H9 (cell line): ENCODE measurements around the gene CDK15. TPM values are rescaled to one million over a fixed set of nuclear protein-coding genes. Genes with fewer than 3 reads are reported as not detected.

Source experiments
- DNase-seq: peaks from one replicate; pipeline ENCODE4 v3.0.0-alpha.2; 2017
- H2AFZ ChIP-seq: one replicate; pipeline ENCODE4 v1.6.1; 2013; ENCODE audit warnings: mild to moderate bottlenecking, low read length, control low read depth, moderate library complexity
- H2AK5ac ChIP-seq: 2 replicates; pipeline ENCODE4 v1.6.1; 2013; ENCODE audit warnings: low read length, control low read depth, mixed read lengths; ENCODE audit not compliant: insufficient read length
- H2BK120ac ChIP-seq: one replicate; pipeline ENCODE4 v1.6.1; 2013; ENCODE audit warnings: low read depth, mild to moderate bottlenecking, low read length, control low read depth, inconsistent platforms; ENCODE audit not compliant: poor library complexity, severe bottlenecking
- H2BK12ac ChIP-seq: 2 replicates; pipeline ENCODE4 v1.6.1; 2013; ENCODE audit warnings: low read length, control low read depth, mixed read lengths, low read depth; ENCODE audit not compliant: insufficient read length
- H2BK15ac ChIP-seq: 2 replicates; pipeline ENCODE4 v1.6.1; 2013; ENCODE audit warnings: low read depth, low read length, control low read depth
- H2BK20ac ChIP-seq: one replicate; pipeline ENCODE4 v1.6.1; 2013; ENCODE audit warnings: low read depth, mild to moderate bottlenecking, low read length, control low read depth, inconsistent platforms; ENCODE audit not compliant: poor library complexity, severe bottlenecking
- H2BK5ac ChIP-seq: 2 replicates; pipeline ENCODE4 v1.6.1; 2013; ENCODE audit warnings: low read length, control low read depth, mixed read lengths; ENCODE audit not compliant: insufficient read length
- H3K14ac ChIP-seq: 2 replicates; pipeline ENCODE4 v1.6.1; 2013; ENCODE audit warnings: low read length, control low read depth; ENCODE audit not compliant: insufficient read depth
- H3K18ac ChIP-seq: 2 replicates; pipeline ENCODE4 v1.6.1; 2013; ENCODE audit warnings: low read depth, mild to moderate bottlenecking, mixed read lengths, low read length, control low read depth; ENCODE audit not compliant: insufficient read length
- H3K23ac ChIP-seq: 2 replicates; pipeline ENCODE4 v1.6.1; 2013; ENCODE audit warnings: low read length, control low read depth, mixed read lengths, low read depth; ENCODE audit not compliant: insufficient read length
- H3K23me2 ChIP-seq: 2 replicates; pipeline ENCODE4 v1.6.1; 2013; ENCODE audit warnings: low read depth, mild to moderate bottlenecking, mixed read lengths, low read length, control low read depth; ENCODE audit not compliant: insufficient read length, poor library complexity, severe bottlenecking
- H3K27ac ChIP-seq: 2 replicates; pipeline ENCODE4 v1.5.1; 2013; ENCODE audit warnings: low read length, control low read depth, mixed read lengths, low read depth; ENCODE audit not compliant: insufficient read length
- H3K27me3 ChIP-seq: 2 replicates; pipeline ENCODE4 v1.6.1; 2013; ENCODE audit warnings: low read length, control low read depth, inconsistent platforms; ENCODE audit not compliant: insufficient read depth
- H3K4ac ChIP-seq: 2 replicates; pipeline ENCODE4 v1.6.1; 2013; ENCODE audit warnings: low read depth, mild to moderate bottlenecking, control low read depth, inconsistent platforms, low read length, moderate library complexity
- H3K4me1 ChIP-seq: 2 replicates; pipeline ENCODE4 v1.6.1; 2013; ENCODE audit warnings: low read length, control low read depth, inconsistent platforms; ENCODE audit not compliant: insufficient read depth
- H3K4me2 ChIP-seq: 2 replicates; pipeline ENCODE4 v1.6.1; 2013; ENCODE audit warnings: low read length, control low read depth, mixed read lengths; ENCODE audit not compliant: insufficient read length, insufficient read depth
- H3K56ac ChIP-seq: 2 replicates; pipeline ENCODE4 v1.6.1; 2013; ENCODE audit warnings: low read depth, mild to moderate bottlenecking, mixed read lengths, low read length, control low read depth; ENCODE audit not compliant: insufficient read length
- H3K79me1 ChIP-seq: 2 replicates; pipeline ENCODE4 v1.6.1; 2013; ENCODE audit warnings: low read depth, mild to moderate bottlenecking, moderate library complexity, low read length, control low read depth, inconsistent platforms; ENCODE audit not compliant: insufficient read depth, poor library complexity, severe bottlenecking
- H3K79me2 ChIP-seq: 2 replicates; pipeline ENCODE4 v1.6.1; 2013; ENCODE audit warnings: low read length, control low read depth, inconsistent platforms; ENCODE audit not compliant: insufficient read depth
- H3K9ac ChIP-seq: 2 replicates; pipeline ENCODE4 v1.6.1; 2013; ENCODE audit warnings: low read length, control low read depth, mixed read lengths; ENCODE audit not compliant: insufficient read length; ENCODE audit errors: extremely low read depth
- H3K9me3 ChIP-seq: one replicate; pipeline ENCODE4 v1.6.1; 2013; ENCODE audit warnings: low read depth, low read length, inconsistent platforms; ENCODE audit not compliant: control insufficient read depth
- H3T11ph ChIP-seq: one replicate; pipeline ENCODE4 v1.6.1; 2013; ENCODE audit warnings: mild to moderate bottlenecking, low read length, control low read depth, inconsistent platforms
- H4K20me1 ChIP-seq: one replicate; pipeline ENCODE4 v1.6.1; 2013; ENCODE audit not compliant: control insufficient read depth, insufficient read length, insufficient read depth
- H4K5ac ChIP-seq: 2 replicates; pipeline ENCODE4 v1.6.1; 2013; ENCODE audit warnings: low read depth, mild to moderate bottlenecking, mixed read lengths, low read length, control low read depth; ENCODE audit not compliant: insufficient read length
- H4K8ac ChIP-seq: replicated peaks from 2 replicates; pipeline ENCODE4 v1.6.1; 2013; ENCODE audit warnings: low read length, control low read depth, mixed read lengths, low read depth; ENCODE audit not compliant: insufficient read length
- H4K91ac ChIP-seq: 2 replicates; pipeline ENCODE4 v1.6.1; 2013; ENCODE audit warnings: low read depth, mild to moderate bottlenecking, moderate library complexity, mixed read lengths, low read length, control low read depth; ENCODE audit not compliant: insufficient read length
- H3K27ac Mint-ChIP-seq, 3 experiments: 2 replicates in 2 of 3; 3 replicates in 1 of 3; pipeline ENCODE4 v1.8.0; 2020 to 2021; ENCODE audit warnings: mixed read lengths in 3 of 3, mild to moderate bottlenecking in 1 of 3, moderate library complexity in 1 of 3
- H3K27me3 Mint-ChIP-seq: 2 replicates; pipeline ENCODE4 v1.8.0; 2021; ENCODE audit warnings: low read depth, mild to moderate bottlenecking, moderate library complexity, mixed read lengths
- H3K36me3 Mint-ChIP-seq, 3 experiments: 2 replicates in 2 of 3; 3 replicates in 1 of 3; pipeline ENCODE4 v1.8.0; 2020 to 2021; ENCODE audit warnings: low read depth in 3 of 3, mixed read lengths in 3 of 3; ENCODE audit not compliant: insufficient read depth in 1 of 3
- H3K4me1 Mint-ChIP-seq, 2 experiments: 2 replicates each; pipeline ENCODE4 v1.8.0; 2020; ENCODE audit warnings: mixed read lengths in 2 of 2
- H3K4me3 Mint-ChIP-seq, 2 experiments: 2 replicates in 1 of 2; 3 replicates in 1 of 2; pipeline ENCODE4 v1.8.0; 2020 to 2021; ENCODE audit warnings: mild to moderate bottlenecking in 2 of 2, mixed read lengths in 2 of 2, moderate library complexity in 1 of 2
- H3K9me3 Mint-ChIP-seq, 2 experiments: 2 replicates in 1 of 2; 3 replicates in 1 of 2; pipeline ENCODE4 v1.8.0; 2020; ENCODE audit warnings: mild to moderate bottlenecking in 2 of 2, mixed read lengths in 2 of 2, moderate library complexity in 1 of 2
- CTCF ChIP-seq: fragments of 200-600 bp; sonication (generic); conservative IDR thresholded peaks from 3 replicates; pipeline ENCODE4 v1.8.0; 2021; ENCODE audit warnings: antibody characterized with exemption, mild to moderate bottlenecking
- WGBS: extraction: QIAGEN DNeasy Blood & Tissue Kit; methylation state at CpG from one replicate; pipeline ENCODE4 v1.1.7; 2013; ENCODE audit warnings: missing lambda C conversion rate, low lambda C conversion rate, mixed read lengths; ENCODE audit not compliant: insufficient read length; ENCODE audit errors: extremely low coverage; 5-methylcytosine and 5-hydroxymethylcytosine counted together
- total RNA-seq: library from RNA; stranded (reverse); gene quantifications from 2 replicates; pipeline ENCODE4 v1.2.1, GENCODE V29; 2021

CDK15 gene
- total RNA-seq, 1 experiment from 2014 or later: not detected

- Histone ChIP-seq H3K9ac (no peak overlapping the region), H3K23me2 (no peaks in the 10 kb centered on the region)
These were observed 15.3 kb upstream of the CDK15 start for GRCh38 chr2:201790989-201791388.

More at GRCh38 chr2:201790989-201791388, 15.3 kb upstream of the CDK15 start:
- Mint-ChIP-seq H3K27ac (no peak overlapping the region), H3K36me3 (no peaks in the 10 kb centered on the region), H3K4me1 (no peaks in the 10 kb centered on the region), H3K4me3 (no peak overlapping the region), H3K27me3 (peaks cover 2% of the 10 kb centered on the region; the same call in 1 of the 2 replicates), H3K9me3 (no peaks in the 10 kb centered on the region)
- no peak overlapping the region for H4K5ac ChIP-seq
- no peak overlapping the region for H3T11ph ChIP-seq
- H3K23ac ChIP-seq: no peak overlapping the region
- H3K4me2 ChIP-seq: no peak overlapping the region
- H3K4me1 ChIP-seq: no peaks in the 10 kb centered on the region
- H2BK12ac ChIP-seq: no peak overlapping the region
- H3K27me3 ChIP-seq: no peaks in the 10 kb centered on the region
- H4K8ac ChIP-seq: no peak overlapping the region
- WGBS: no CpG with 5 or more reads among the region's 2 CpGs
- no peak for DNase-seq
- no peak overlapping the region for H4K91ac ChIP-seq
- H2BK15ac ChIP-seq: no peak overlapping the region
- H3K9me3 ChIP-seq: no peaks in the 10 kb centered on the region
- H3K14ac ChIP-seq: no peak overlapping the region
- TF ChIP-seq CTCF: no peak
- H3K4ac ChIP-seq: no peak overlapping the region
- H3K56ac ChIP-seq: no peak overlapping the region
- H2BK5ac ChIP-seq: no peak overlapping the region
- H3K79me2 ChIP-seq: no peaks in the 10 kb centered on the region
- H2AK5ac ChIP-seq: no peak overlapping the region
- H4K20me1 ChIP-seq: no peaks in the 10 kb centered on the region
- no peak overlapping the region for H3K27ac ChIP-seq
- no peak overlapping the region for H3K18ac ChIP-seq
- no peak overlapping the region for H2BK20ac ChIP-seq
- H2BK120ac ChIP-seq: no peak overlapping the region
- no peak overlapping the region for H2AFZ ChIP-seq
- no peaks in the 10 kb centered on the region for H3K79me1 ChIP-seq
